ENCODE results near the gene CADM2.

Gene CADM2

DNA sequence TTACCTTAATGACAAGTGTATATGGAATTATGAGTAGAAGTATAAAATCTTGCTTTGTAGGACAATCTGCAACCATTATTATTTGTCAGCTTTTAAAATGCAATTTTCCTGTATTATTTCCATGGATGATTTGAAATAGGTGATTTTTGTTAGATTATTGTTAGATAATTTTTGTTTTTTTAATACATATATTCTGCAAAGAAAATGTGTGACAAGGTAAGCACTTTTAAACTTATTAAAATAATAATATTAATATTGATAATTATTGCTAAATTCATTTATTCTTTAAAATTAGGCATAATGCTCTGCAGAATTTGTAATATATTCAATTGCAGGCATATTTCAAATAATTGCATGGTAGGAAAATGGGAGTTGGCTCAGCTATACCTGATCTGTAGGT is 329.5 kb downstream of the CADM2 start:
- Histone ChIP-seq H3K27me3 (ENCODE audit: insufficient read depth, low read length) (no peaks in the 10 kb centered on the region), H3K79me2 (ENCODE audit: insufficient read depth, low read length) (no peaks in the 10 kb centered on the region), H3K4me2 (ENCODE audit: low read length) (no peak overlapping the region), H3K27ac (ENCODE audit: low read depth, low read length, poor library complexity, severe bottlenecking) (no peak overlapping the region), H2AFZ (ENCODE audit: low read length) (no peak overlapping the region), H3K36me3 (ENCODE audit: insufficient read depth, low read length) (no peaks in the 10 kb centered on the region), H3K4me1 (ENCODE audit: insufficient read depth, low read length, severe bottlenecking) (no peaks in the 10 kb centered on the region), H3F3A (ENCODE audit: insufficient read depth, low read length) (no peaks in the 10 kb centered on the region), H3K9ac (ENCODE audit: low read length) (no peak overlapping the region), H3K9me3 (ENCODE audit: low read length) (no peaks in the 10 kb centered on the region), H3K9me2 (ENCODE audit: low read depth, low read length) (no peaks in the 10 kb centered on the region), H3K4me3 (ENCODE audit: low read depth, low read length, poor library complexity, severe bottlenecking) (no peak overlapping the region), H4K20me1 (ENCODE audit: insufficient read depth, low read length) (no peaks in the 10 kb centered on the region)
- TF ChIP-seq, protein P1, sequence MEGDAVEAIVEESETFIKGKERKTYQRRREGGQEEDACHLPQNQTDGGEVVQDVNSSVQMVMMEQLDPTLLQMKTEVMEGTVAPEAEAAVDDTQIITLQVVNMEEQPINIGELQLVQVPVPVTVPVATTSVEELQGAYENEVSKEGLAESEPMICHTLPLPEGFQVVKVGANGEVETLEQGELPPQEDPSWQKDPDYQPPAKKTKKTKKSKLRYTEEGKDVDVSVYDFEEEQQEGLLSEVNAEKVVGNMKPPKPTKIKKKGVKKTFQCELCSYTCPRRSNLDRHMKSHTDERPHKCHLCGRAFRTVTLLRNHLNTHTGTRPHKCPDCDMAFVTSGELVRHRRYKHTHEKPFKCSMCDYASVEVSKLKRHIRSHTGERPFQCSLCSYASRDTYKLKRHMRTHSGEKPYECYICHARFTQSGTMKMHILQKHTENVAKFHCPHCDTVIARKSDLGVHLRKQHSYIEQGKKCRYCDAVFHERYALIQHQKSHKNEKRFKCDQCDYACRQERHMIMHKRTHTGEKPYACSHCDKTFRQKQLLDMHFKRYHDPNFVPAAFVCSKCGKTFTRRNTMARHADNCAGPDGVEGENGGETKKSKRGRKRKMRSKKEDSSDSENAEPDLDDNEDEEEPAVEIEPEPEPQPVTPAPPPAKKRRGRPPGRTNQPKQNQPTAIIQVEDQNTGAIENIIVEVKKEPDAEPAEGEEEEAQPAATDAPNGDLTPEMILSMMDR (IDR thresholded peaks at IDR 0.05; ENCODE audit: low read length), result no peak
- no peak for TF ChIP-seq EZH2 (IDR thresholded peaks at IDR 0.05; ENCODE audit: borderline replicate concordance, low read length)

DNA sequence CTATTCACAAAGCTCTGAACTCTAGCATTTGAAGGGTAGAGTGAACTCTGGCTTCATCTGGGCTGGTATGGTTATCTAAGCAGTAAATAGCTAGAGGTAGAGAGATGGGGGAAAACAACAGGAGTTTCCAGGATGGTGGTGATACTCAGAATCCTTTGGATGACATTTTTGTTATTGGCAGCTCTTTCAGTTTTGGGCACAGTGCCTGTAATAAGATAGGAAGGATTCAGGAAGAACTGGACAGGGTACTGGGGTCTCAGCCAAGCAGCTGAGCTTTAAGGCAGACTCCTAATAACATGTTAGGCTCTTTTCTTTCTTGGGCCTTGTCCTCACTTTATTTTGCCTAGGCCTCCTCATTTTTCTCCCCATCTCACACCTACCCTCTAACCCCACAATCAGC is 338.5 kb downstream of the CADM2 start:
- Histone ChIP-seq H3K4me2 (ENCODE audit: low read length) (no peak overlapping the region), H3F3A (ENCODE audit: insufficient read depth, low read length) (no peaks in the 10 kb centered on the region), H3K9ac (ENCODE audit: low read length) (no peak overlapping the region), H3K4me3 (ENCODE audit: low read depth, low read length, poor library complexity, severe bottlenecking) (no peak overlapping the region), H3K9me2 (ENCODE audit: low read depth, low read length) (no peaks in the 10 kb centered on the region), H3K9me3 (ENCODE audit: low read length) (no peaks in the 10 kb centered on the region), H3K27ac (ENCODE audit: low read depth, low read length, poor library complexity, severe bottlenecking) (no peak overlapping the region), H2AFZ (ENCODE audit: low read length) (no peak overlapping the region), H3K79me2 (ENCODE audit: insufficient read depth, low read length) (no peaks in the 10 kb centered on the region), H3K27me3 (ENCODE audit: insufficient read depth, low read length) (no peaks in the 10 kb centered on the region), H3K4me1 (ENCODE audit: insufficient read depth, low read length, severe bottlenecking) (no peaks in the 10 kb centered on the region), H4K20me1 (ENCODE audit: insufficient read depth, low read length) (no peaks in the 10 kb centered on the region), H3K36me3 (ENCODE audit: insufficient read depth, low read length) (no peaks in the 10 kb centered on the region)
- TF ChIP-seq, protein P1 (IDR thresholded peaks at IDR 0.05; ENCODE audit: low read length), result no peak
- TF ChIP-seq EZH2 (IDR thresholded peaks at IDR 0.05; ENCODE audit: borderline replicate concordance, low read length), result no peak

DNA sequence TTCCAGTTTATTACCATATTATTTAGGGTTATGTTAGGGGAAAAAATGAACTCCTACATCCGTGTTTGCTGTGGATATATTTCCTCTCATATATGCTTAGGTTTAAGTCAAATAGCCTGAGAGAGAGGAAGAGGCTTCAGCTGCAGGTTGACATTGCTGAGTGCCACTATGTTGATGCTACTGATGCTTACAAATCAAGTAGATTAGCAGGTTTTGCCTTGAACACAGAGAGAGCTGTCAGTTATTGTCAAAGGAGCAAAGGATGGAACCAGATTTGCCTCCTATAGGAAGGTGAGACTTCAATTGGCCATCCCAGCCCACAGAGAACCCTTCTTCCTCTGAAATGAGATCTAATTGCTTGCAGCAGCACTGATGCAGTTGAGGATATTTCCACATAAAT is 339.2 kb downstream of the CADM2 start:
- Histone ChIP-seq H3K4me2 (ENCODE audit: low read length) (no peak overlapping the region), H4K20me1 (ENCODE audit: insufficient read depth, low read length) (no peaks in the 10 kb centered on the region), H3K9me3 (ENCODE audit: low read length) (no peaks in the 10 kb centered on the region), H3K4me1 (ENCODE audit: insufficient read depth, low read length, severe bottlenecking) (no peaks in the 10 kb centered on the region), H3K27me3 (ENCODE audit: insufficient read depth, low read length) (no peaks in the 10 kb centered on the region), H2AFZ (ENCODE audit: low read length) (no peak overlapping the region), H3K79me2 (ENCODE audit: insufficient read depth, low read length) (no peaks in the 10 kb centered on the region), H3F3A (ENCODE audit: insufficient read depth, low read length) (no peaks in the 10 kb centered on the region), H3K36me3 (ENCODE audit: insufficient read depth, low read length) (no peaks in the 10 kb centered on the region), H3K27ac (ENCODE audit: low read depth, low read length, poor library complexity, severe bottlenecking) (no peak overlapping the region), H3K9ac (ENCODE audit: low read length) (no peak overlapping the region), H3K4me3 (ENCODE audit: low read depth, low read length, poor library complexity, severe bottlenecking) (no peak overlapping the region), H3K9me2 (ENCODE audit: low read depth, low read length) (no peaks in the 10 kb centered on the region)
- TF ChIP-seq, protein P1 (IDR thresholded peaks at IDR 0.05; ENCODE audit: low read length), result no peak
- no peak for TF ChIP-seq EZH2 (IDR thresholded peaks at IDR 0.05; ENCODE audit: borderline replicate concordance, low read length)
